Mesothelial cell of epicardium (in vitro differentiated cells): ENCODE data around the gene PDE1C. TPM values are rescaled to one million over a fixed set of nuclear protein-coding genes. Genes with fewer than 3 reads are reported as not detected.

Experiments used
- DNase-seq, 2 experiments: peaks; one replicate each; pipeline ENCODE4 v3.0.0; 2021; ENCODE audit warnings: low spot score in 2 of 2; ENCODE audit not compliant: unreplicated experiment in 2 of 2
- H3K27ac Mint-ChIP-seq: 2 replicates; pipeline ENCODE4 v1.8.0; 2021; ENCODE audit warnings: mixed read lengths
- H3K27me3 Mint-ChIP-seq: 2 replicates; pipeline ENCODE4 v1.8.0; 2021; ENCODE audit warnings: low read depth, mixed read lengths
- H3K36me3 Mint-ChIP-seq: 2 replicates; pipeline ENCODE4 v1.8.0; 2021; ENCODE audit warnings: mixed read lengths
- H3K4me1 Mint-ChIP-seq: 2 replicates; pipeline ENCODE4 v1.8.0; 2021; ENCODE audit warnings: mixed read lengths
- H3K4me3 Mint-ChIP-seq: 2 replicates; pipeline ENCODE4 v1.8.0; 2021; ENCODE audit warnings: mild to moderate bottlenecking, moderate library complexity, mixed read lengths
- H3K9me3 Mint-ChIP-seq: 2 replicates; pipeline ENCODE4 v1.8.0; 2021; ENCODE audit warnings: mixed read lengths
- total RNA-seq: library from RNA; stranded (reverse); gene quantifications from 3 replicates; pipeline ENCODE4 v1.2.1, GENCODE V29; 2021
- TF ChIP-seq, protein P1 (sequence below): fragments of 200-600 bp; sonication (generic); IDR thresholded peaks from one replicate; pipeline ENCODE4 v1.5.0; 2021; ENCODE audit warnings: antibody characterized with exemption; ENCODE audit not compliant: unreplicated experiment

The PDE1C gene
- total RNA-seq, 1 donor from 2014 or later, result 0.94 TPM

DNA sequence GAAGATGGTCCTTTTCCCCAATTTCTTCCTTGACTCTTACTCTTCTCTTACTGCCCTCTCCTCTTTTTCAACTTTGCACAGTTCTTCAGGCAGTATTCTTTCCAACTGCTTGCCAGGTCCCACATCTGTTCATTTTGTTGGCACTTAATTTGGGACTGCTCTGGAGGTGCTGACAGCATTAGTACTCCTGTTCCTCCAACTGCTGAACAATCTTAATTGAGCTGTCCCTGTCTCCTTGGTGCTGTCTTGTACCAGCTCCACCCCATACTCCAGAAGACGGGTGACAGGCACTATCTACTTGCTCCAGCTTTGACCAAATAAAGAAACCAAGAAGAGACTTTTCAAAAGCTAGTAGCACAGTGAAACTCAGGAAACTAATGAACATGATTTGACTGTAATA is 160.0 kb downstream of the PDE1C start:
- Mint-ChIP-seq H3K36me3 (no peaks in the 10 kb centered on the region), H3K4me3 (no peak overlapping the region), H3K9me3 (no peaks in the 10 kb centered on the region), H3K27ac (no peak overlapping the region), H3K27me3 (peaks cover 54% of the 10 kb centered on the region), H3K4me1 (peaks cover 17% of the 10 kb centered on the region)
- TF ChIP-seq, protein P1, sequence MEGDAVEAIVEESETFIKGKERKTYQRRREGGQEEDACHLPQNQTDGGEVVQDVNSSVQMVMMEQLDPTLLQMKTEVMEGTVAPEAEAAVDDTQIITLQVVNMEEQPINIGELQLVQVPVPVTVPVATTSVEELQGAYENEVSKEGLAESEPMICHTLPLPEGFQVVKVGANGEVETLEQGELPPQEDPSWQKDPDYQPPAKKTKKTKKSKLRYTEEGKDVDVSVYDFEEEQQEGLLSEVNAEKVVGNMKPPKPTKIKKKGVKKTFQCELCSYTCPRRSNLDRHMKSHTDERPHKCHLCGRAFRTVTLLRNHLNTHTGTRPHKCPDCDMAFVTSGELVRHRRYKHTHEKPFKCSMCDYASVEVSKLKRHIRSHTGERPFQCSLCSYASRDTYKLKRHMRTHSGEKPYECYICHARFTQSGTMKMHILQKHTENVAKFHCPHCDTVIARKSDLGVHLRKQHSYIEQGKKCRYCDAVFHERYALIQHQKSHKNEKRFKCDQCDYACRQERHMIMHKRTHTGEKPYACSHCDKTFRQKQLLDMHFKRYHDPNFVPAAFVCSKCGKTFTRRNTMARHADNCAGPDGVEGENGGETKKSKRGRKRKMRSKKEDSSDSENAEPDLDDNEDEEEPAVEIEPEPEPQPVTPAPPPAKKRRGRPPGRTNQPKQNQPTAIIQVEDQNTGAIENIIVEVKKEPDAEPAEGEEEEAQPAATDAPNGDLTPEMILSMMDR, result no peak
- DNase-seq, result no peak

DNA sequence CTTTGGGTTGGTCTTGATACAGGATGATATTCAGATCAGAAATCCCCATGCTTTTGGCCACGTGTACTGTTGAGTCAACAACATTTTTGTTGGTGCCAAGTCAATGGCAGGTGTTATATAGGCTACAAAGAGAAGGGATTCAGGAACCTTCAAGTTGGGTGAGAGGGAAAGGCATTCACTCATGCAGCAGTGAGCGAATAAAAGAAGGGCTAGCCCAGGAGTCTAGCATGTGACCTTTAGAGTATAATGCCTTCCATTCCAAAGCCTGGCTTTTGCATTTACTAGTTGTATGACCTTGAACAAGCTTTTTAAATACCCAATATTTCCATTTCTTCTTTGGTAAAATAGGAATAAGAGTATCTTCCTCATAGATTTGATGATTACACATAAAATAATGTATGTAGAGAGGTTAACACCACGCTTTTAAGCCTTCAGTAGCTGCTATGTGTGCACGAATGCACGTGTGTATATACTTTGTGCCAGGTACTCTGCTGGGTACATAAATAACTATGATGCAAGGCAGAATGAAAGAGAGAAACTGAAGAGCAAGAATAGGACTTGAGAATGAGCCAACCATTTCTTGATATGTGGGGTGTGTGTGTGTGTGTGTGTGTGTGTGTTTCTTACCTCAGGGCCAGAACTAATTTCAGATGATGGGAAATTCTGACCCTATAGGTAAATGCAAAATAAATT is 163.6 kb downstream of the PDE1C start:
- Mint-ChIP-seq H3K27ac (no peak overlapping the region), H3K4me1 (peaks cover 6% of the 10 kb centered on the region), H3K9me3 (no peaks in the 10 kb centered on the region), H3K4me3 (no peak overlapping the region), H3K36me3 (no peaks in the 10 kb centered on the region), H3K27me3 (peaks cover 49% of the 10 kb centered on the region)
- TF ChIP-seq, protein P1, result no peak
- DNase-seq, result no peak

DNA sequence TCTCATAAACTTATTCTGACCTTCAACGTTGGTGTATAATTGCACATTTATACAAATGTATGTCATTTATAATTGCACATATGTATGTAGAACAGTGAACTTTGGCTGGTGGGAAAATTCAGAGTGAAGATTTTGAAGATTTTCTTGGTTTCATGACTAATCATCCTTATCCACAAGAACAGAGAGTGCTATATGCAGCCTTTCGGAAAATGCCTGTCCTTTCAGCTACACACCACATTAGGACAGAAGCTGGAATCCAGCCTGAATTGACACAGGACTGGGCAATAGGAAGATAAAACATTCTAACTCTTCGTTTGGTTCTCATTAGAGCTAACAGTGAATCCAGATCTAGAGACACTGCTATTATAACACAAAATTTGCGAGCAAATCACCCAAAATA is 166.2 kb downstream of the PDE1C start:
- Mint-ChIP-seq H3K36me3 (no peaks in the 10 kb centered on the region), H3K9me3 (no peaks in the 10 kb centered on the region), H3K27me3 (peaks cover 51% of the 10 kb centered on the region), H3K4me3 (no peak overlapping the region), H3K4me1 (peaks cover 6% of the 10 kb centered on the region), H3K27ac (no peak overlapping the region)
- TF ChIP-seq, protein P1, result no peak
- DNase-seq, result no peak

DNA sequence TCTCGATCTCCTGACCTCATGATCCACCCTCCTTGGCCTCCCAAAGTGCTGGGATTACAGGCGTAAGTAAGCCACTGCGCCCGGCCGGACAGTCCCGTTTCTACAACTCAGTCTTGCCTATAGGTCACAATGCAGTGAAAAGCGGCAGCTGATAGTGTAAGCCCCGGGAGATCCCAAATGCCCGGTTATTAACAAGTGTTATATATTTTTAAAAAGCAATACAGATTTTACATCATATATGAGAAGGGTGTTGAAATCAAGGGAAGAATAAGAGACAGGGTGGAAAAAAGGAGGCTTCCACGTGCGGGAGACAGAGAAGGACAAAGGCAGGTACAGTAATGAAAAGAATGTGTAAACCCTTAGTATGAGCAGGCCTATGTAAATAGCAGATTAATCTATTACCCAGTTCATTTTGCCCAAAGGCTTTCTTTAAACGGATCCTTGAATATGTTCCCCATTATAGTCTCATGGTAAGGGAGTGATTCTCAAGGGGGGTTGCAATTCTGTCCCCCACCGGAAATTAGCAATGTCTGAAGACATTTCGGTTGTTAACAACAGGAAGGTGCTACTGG is 170.8 kb downstream of the PDE1C start:
- Mint-ChIP-seq H3K4me1 (peaks cover 9% of the 10 kb centered on the region), H3K27ac (no peak overlapping the region), H3K9me3 (peaks cover 3% of the 10 kb centered on the region), H3K27me3 (peaks cover 46% of the 10 kb centered on the region), H3K4me3 (no peak overlapping the region), H3K36me3 (no peaks in the 10 kb centered on the region)
- no peak for DNase-seq
- TF ChIP-seq, protein P1, result no peak

DNA sequence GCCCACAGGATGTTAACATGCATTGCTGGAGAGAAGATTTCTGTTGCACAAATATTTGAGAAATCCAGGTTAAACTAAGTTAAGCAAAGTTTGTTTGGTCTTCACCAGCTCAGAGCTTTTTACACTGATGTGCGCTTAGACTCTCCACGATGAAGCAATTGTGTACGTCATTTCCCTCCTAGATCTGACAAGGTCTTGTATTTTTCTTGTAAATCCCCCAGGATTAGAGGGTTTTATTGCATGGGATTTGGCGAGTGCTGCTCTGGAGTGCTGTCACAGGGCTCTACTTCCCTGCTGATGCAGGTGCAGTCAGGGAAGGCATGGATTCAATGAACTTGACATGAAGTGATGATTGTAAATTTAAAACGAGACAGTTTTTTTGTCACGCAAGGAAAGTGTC is 173.3 kb downstream of the PDE1C start:
- no peaks in the 10 kb centered on the region for H3K36me3 Mint-ChIP-seq
- no peak overlapping the region for H3K4me3 Mint-ChIP-seq
- H3K9me3 Mint-ChIP-seq, result peaks cover 3% of the 10 kb centered on the region
- no peak for DNase-seq
- TF ChIP-seq, protein P1, result no peak
- no peak overlapping the region for H3K27ac Mint-ChIP-seq
- H3K27me3 Mint-ChIP-seq, result peaks cover 52% of the 10 kb centered on the region
- H3K4me1 Mint-ChIP-seq, result peaks cover 9% of the 10 kb centered on the region
